COLO668 (cell line): ENCODE results near the gene TSPAN31.
"Not testable (repeated sequence)": the region's sequence is repeated elsewhere in the genome, so short reads cannot be mapped to it uniquely, and the experiment has no call there.

Source experiments
- DNase-seq: peaks from one replicate; lab custom pipeline; 2025; ENCODE audit not compliant: unreplicated experiment; lab: John Stamatoyannopoulos, UW

Gene TSPAN31

GRCh38 chr12:57765698-57766463 lies 21.0 kb downstream of the TSPAN31 start:
- no peak for DNase-seq

- DNase-seq = no peak
Observed at GRCh38 chr12:57766464-57767304, 21.8 kb downstream of the TSPAN31 start, which contains the start of gene CYP27B1. TSS of gene CYP27B1 (minus strand) at chr12:57767078. CDS start at chr12:57767041, 37 bp downstream.

GRCh38 chr12:57767305-57767698 lies 22.5 kb downstream of the TSPAN31 start:
- DNase-seq = no peak

DNA sequence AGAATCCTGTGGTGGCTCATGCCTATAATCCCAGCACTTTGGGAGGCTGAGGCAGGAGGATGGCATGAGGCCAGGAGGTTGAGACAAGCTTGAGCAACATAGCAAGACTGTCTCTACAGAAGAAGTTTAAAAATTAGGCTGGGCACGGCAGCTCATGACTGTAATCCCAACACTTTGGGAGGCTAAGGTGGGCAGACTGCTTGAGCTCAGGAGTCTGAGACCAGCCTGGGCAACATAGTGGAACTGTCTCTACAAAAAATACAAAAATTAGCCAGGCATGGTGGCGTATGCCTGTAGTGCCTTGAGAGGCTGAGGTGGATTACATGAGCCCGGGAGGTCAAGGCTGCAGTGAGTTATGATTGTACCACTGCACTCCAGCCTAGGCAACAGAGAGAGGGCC lies 23.0 kb downstream of the TSPAN31 start:
- DNase-seq = no peak

- DNase-seq = no peak
Observed at GRCh38 chr12:57769594-57769993, 24.8 kb downstream of the TSPAN31 start.

- DNase-seq = no peak
Observed at GRCh38 chr12:57770734-57771133, 25.9 kb downstream of the TSPAN31 start.

DNA sequence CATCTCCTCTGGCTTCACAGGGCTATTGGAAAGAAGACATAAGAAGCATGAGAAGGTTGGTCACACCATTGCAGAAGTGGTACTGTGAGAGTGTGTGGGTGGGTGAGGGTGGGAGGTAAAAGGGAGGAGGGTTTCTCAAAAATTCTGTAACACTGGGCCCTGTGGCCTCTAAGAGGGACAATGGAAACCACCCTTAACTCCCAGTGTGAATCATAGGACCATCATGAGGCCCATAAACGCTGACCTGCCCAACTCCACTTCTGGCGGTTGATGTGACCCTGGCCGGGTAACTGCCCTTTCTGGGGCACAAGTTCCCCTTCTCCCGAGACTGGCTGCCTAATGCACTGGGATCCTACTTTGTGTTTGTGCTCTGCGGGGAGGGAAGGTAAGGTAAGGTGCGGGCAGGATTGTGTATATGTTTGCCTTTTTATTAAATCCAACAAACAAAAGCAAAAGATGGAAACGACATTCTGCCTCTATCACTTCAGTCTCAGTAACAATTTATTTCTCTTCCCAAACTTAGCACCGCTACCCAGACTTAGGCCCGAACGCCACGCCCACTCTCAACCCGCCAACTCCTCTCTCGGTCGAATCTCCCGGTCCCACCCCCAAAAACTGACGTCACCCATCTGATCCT lies 26.5 kb downstream of the TSPAN31 start:
- DNase-seq = peak; percentile 85

GRCh38 chr12:57771873-57772428 lies 27.1 kb downstream of the TSPAN31 start, which contains the start of gene METTL1:
TSS of gene METTL1 (minus strand) at chr12:57772105. CDS start at chr12:57772083, 22 bp downstream.
- peak; percentile 89 for DNase-seq

GRCh38 chr12:57772429-57773322 lies 27.8 kb downstream of the TSPAN31 start, which contains the start of gene EEF1AKMT3:
TSS of gene EEF1AKMT3 (plus strand) at chr12:57772614. CDS start at chr12:57772725, 111 bp downstream.
- peak; percentile 43 for DNase-seq

GRCh38 chr12:57774634-57775033 lies 29.8 kb downstream of the TSPAN31 start:
- not testable (repeated sequence) for DNase-seq

DNA sequence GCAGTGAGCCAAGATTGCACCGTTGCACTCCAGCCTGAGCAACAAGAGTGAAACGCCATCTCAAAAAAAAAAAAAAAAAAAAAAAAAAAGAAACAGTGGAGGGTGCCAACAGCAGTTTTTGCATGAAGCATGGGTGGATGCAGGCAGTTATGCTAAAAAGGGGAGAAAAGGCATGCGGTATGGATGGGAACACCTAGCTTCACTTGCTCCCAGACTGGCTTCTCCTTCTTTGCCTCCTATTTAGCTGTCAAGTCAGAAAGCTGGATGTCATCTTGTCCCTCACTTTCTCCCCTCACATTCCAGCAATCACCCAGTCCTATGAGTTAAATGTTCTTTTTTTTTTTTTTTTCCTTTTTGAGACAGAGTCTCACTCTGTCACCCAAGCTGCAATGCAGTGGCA lies 30.2 kb downstream of the TSPAN31 start:
- no peak for DNase-seq

DNA sequence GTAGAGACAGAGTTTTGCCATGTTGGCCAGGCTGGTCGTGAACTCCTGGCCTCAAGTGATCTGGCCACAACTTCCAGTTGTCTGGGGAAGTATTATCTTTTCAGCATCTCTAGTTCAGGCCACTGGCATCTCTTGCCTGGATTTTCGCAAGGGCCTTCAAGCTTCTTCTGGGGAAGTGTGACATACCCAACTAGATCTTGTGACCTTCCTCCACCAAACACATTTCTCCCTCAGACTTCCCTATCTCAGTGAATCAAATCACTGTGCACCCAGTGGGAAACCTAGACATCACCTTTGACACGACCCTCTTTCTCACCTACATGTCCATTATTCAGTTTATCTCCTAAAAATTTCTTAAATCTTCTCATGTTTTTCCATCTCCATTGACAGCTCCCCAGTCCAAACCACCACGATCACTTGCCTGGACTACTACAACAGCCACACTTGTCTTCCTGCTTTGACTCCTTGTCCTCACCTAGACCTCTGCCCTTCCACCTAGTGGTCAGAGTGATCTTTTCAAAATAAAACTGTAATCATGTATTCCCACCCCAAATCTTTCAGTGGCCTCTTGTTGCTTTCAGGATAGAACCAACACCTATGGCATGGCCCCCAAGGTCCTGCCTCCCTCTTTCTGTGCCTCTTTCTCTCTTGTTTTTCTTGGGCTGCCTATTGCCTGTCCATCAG lies 30.9 kb downstream of the TSPAN31 start:
- no peak for DNase-seq

- no peak for DNase-seq
Observed at GRCh38 chr12:57776247-57776587, 31.4 kb downstream of the TSPAN31 start.

- DNase-seq = no peak
Observed at GRCh38 chr12:57777367-57777766, 32.5 kb downstream of the TSPAN31 start.

DNA sequence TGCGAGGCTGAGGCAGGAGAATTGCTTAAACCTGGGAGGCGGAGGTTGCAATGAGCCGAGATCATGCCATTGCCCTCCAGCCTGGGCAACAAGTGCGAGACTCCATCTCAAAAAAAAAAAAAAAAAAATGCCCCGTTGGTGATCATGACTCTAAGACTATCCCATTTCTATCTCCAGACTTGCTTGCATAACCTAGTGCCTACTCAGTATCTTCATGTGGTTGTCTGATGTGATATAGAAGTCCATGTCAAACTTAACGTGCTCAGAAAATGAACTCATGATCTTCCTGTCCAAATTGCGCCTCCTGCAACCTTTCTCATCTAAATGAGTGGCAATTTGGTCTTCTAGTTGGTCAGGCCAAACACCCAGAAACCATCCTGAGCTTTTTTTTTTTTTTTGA lies 33.1 kb downstream of the TSPAN31 start:
- DNase-seq = no peak

- no peak for DNase-seq
Observed at GRCh38 chr12:57779736-57780135, 34.9 kb downstream of the TSPAN31 start.

- no peak for DNase-seq
Observed at GRCh38 chr12:57780284-57780897, 35.6 kb downstream of the TSPAN31 start.

GRCh38 chr12:57781244-57781643 lies 36.4 kb downstream of the TSPAN31 start:
- no peak for DNase-seq

GRCh38 chr12:57781801-57782200 lies 37.0 kb downstream of the TSPAN31 start:
- DNase-seq = no peak
